Testis (tissue), 2 donors: ENCODE results near the gene ICE2.

Source experiments
- POLR2A ChIP-seq: fragments of 450-650 bp; IDR thresholded peaks from one replicate; pipeline ENCODE4 v1.6.1; 2017; ENCODE audit warnings: antibody characterized with exemption, mild to moderate bottlenecking, moderate library complexity
- TF ChIP-seq, protein P1 (sequence below), 3 experiments: fragments of 450-650 bp in 2 of 3; fragments of 200-600 bp in 1 of 3; sonication (generic) in 1 of 3; IDR thresholded peaks; one replicate each; pipeline ENCODE4 v1.5.1; 2016 to 2019; ENCODE audit warnings: antibody characterized with exemption in 3 of 3, mild to moderate bottlenecking in 2 of 3, moderate library complexity in 1 of 3

GRCh38 chr15:60370869-60371136 lies 108.1 kb downstream of the ICE2 start:
- TF ChIP-seq POLR2A = no peak
- TF ChIP-seq, protein P1, sequence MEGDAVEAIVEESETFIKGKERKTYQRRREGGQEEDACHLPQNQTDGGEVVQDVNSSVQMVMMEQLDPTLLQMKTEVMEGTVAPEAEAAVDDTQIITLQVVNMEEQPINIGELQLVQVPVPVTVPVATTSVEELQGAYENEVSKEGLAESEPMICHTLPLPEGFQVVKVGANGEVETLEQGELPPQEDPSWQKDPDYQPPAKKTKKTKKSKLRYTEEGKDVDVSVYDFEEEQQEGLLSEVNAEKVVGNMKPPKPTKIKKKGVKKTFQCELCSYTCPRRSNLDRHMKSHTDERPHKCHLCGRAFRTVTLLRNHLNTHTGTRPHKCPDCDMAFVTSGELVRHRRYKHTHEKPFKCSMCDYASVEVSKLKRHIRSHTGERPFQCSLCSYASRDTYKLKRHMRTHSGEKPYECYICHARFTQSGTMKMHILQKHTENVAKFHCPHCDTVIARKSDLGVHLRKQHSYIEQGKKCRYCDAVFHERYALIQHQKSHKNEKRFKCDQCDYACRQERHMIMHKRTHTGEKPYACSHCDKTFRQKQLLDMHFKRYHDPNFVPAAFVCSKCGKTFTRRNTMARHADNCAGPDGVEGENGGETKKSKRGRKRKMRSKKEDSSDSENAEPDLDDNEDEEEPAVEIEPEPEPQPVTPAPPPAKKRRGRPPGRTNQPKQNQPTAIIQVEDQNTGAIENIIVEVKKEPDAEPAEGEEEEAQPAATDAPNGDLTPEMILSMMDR (IDR thresholded peaks at IDR 0.05) = no peak
